ENCODE results near the gene ANKS1A.

DNA sequence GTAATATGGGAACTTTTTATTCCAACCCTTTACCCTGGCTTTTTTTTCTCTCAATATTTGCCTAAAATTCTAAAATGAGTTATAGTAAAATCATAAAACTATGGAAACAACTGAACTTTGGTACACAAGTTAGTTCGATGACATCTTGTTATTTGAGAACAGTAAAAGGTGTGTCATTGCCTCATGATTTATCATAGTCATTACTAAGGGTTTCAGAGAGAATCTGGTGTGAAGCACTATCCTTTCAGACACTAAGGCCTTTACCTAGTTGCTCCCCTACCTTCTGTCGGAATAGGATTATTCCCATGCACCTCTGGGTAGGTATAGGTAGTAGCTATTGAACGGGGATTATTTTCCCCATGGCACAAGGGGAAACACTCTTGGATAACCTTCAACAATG lies 12.6 kb upstream of the ANKS1A start:
- TF ChIP-seq, protein P1, sequence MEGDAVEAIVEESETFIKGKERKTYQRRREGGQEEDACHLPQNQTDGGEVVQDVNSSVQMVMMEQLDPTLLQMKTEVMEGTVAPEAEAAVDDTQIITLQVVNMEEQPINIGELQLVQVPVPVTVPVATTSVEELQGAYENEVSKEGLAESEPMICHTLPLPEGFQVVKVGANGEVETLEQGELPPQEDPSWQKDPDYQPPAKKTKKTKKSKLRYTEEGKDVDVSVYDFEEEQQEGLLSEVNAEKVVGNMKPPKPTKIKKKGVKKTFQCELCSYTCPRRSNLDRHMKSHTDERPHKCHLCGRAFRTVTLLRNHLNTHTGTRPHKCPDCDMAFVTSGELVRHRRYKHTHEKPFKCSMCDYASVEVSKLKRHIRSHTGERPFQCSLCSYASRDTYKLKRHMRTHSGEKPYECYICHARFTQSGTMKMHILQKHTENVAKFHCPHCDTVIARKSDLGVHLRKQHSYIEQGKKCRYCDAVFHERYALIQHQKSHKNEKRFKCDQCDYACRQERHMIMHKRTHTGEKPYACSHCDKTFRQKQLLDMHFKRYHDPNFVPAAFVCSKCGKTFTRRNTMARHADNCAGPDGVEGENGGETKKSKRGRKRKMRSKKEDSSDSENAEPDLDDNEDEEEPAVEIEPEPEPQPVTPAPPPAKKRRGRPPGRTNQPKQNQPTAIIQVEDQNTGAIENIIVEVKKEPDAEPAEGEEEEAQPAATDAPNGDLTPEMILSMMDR (IDR thresholded peaks at IDR 0.05 in 4 of 5, conservative IDR thresholded peaks at IDR 0.05 in 1 of 5): no peak
- TF ChIP-seq POLR2A (IDR thresholded peaks at IDR 0.05): no peak
